ENCODE data around the gene MAJIN.

DNA sequence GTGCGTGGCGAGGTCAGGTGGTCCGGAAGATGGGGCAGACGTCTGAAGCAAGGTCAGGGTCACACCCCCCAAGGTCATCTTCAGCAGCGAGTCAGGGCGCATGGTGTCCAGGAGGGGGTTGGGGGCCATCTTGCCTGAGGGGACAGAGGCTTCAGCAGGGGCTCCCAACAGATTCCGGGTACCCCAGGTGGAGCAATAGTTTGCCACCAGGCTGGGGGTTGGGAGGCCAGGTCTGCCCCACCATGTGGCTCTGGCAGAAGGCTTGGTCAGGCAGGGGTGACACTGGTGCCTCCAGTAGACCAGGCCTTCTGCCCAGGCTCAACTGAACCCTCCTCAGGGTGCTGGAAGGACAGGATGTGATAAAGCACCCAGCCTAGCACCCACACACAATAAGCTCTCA, 60.8 kb downstream of the MAJIN start:
- TF ChIP-seq, protein P1, sequence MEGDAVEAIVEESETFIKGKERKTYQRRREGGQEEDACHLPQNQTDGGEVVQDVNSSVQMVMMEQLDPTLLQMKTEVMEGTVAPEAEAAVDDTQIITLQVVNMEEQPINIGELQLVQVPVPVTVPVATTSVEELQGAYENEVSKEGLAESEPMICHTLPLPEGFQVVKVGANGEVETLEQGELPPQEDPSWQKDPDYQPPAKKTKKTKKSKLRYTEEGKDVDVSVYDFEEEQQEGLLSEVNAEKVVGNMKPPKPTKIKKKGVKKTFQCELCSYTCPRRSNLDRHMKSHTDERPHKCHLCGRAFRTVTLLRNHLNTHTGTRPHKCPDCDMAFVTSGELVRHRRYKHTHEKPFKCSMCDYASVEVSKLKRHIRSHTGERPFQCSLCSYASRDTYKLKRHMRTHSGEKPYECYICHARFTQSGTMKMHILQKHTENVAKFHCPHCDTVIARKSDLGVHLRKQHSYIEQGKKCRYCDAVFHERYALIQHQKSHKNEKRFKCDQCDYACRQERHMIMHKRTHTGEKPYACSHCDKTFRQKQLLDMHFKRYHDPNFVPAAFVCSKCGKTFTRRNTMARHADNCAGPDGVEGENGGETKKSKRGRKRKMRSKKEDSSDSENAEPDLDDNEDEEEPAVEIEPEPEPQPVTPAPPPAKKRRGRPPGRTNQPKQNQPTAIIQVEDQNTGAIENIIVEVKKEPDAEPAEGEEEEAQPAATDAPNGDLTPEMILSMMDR (IDR thresholded peaks at IDR 0.05), result no peak
- TF ChIP-seq CREB1 (CRISPR knock-in tag; IDR thresholded peaks at IDR 0.05) (no peak), ZNF219 (CRISPR knock-in tag; IDR thresholded peaks at IDR 0.05; ENCODE audit: borderline replicate concordance) (no peak), TEAD1 (CRISPR knock-in tag; IDR thresholded peaks at IDR 0.05) (no peak), CREM (CRISPR knock-in tag; IDR thresholded peaks at IDR 0.05) (no peak), ATF1 (CRISPR knock-in tag; IDR thresholded peaks at IDR 0.05) (no peak), GRHL2 (CRISPR knock-in tag; IDR thresholded peaks at IDR 0.05; ENCODE audit: insufficient replicate concordance, severe bottlenecking) (no peak), NFYB (CRISPR knock-in tag; conservative IDR thresholded peaks at IDR 0.05; ENCODE audit: low read depth) (no peak)
- TF ChIP-seq, protein P2, sequence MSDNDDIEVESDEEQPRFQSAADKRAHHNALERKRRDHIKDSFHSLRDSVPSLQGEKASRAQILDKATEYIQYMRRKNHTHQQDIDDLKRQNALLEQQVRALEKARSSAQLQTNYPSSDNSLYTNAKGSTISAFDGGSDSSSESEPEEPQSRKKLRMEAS (CRISPR knock-in tag; IDR thresholded peaks at IDR 0.05), result no peak
- TF ChIP-seq, protein P3, sequence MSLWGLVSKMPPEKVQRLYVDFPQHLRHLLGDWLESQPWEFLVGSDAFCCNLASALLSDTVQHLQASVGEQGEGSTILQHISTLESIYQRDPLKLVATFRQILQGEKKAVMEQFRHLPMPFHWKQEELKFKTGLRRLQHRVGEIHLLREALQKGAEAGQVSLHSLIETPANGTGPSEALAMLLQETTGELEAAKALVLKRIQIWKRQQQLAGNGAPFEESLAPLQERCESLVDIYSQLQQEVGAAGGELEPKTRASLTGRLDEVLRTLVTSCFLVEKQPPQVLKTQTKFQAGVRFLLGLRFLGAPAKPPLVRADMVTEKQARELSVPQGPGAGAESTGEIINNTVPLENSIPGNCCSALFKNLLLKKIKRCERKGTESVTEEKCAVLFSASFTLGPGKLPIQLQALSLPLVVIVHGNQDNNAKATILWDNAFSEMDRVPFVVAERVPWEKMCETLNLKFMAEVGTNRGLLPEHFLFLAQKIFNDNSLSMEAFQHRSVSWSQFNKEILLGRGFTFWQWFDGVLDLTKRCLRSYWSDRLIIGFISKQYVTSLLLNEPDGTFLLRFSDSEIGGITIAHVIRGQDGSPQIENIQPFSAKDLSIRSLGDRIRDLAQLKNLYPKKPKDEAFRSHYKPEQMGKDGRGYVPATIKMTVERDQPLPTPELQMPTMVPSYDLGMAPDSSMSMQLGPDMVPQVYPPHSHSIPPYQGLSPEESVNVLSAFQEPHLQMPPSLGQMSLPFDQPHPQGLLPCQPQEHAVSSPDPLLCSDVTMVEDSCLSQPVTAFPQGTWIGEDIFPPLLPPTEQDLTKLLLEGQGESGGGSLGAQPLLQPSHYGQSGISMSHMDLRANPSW (CRISPR knock-in tag; conservative IDR thresholded peaks at IDR 0.05; ENCODE audit: low read depth), result no peak
- TF ChIP-seq, protein P4, sequence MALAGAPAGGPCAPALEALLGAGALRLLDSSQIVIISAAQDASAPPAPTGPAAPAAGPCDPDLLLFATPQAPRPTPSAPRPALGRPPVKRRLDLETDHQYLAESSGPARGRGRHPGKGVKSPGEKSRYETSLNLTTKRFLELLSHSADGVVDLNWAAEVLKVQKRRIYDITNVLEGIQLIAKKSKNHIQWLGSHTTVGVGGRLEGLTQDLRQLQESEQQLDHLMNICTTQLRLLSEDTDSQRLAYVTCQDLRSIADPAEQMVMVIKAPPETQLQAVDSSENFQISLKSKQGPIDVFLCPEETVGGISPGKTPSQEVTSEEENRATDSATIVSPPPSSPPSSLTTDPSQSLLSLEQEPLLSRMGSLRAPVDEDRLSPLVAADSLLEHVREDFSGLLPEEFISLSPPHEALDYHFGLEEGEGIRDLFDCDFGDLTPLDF (CRISPR knock-in tag; IDR thresholded peaks at IDR 0.05), result no peak
- TF ChIP-seq, protein P5, sequence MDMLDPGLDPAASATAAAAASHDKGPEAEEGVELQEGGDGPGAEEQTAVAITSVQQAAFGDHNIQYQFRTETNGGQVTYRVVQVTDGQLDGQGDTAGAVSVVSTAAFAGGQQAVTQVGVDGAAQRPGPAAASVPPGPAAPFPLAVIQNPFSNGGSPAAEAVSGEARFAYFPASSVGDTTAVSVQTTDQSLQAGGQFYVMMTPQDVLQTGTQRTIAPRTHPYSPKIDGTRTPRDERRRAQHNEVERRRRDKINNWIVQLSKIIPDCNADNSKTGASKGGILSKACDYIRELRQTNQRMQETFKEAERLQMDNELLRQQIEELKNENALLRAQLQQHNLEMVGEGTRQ (CRISPR knock-in tag; IDR thresholded peaks at IDR 0.05), result no peak
- TF ChIP-seq, protein P6, sequence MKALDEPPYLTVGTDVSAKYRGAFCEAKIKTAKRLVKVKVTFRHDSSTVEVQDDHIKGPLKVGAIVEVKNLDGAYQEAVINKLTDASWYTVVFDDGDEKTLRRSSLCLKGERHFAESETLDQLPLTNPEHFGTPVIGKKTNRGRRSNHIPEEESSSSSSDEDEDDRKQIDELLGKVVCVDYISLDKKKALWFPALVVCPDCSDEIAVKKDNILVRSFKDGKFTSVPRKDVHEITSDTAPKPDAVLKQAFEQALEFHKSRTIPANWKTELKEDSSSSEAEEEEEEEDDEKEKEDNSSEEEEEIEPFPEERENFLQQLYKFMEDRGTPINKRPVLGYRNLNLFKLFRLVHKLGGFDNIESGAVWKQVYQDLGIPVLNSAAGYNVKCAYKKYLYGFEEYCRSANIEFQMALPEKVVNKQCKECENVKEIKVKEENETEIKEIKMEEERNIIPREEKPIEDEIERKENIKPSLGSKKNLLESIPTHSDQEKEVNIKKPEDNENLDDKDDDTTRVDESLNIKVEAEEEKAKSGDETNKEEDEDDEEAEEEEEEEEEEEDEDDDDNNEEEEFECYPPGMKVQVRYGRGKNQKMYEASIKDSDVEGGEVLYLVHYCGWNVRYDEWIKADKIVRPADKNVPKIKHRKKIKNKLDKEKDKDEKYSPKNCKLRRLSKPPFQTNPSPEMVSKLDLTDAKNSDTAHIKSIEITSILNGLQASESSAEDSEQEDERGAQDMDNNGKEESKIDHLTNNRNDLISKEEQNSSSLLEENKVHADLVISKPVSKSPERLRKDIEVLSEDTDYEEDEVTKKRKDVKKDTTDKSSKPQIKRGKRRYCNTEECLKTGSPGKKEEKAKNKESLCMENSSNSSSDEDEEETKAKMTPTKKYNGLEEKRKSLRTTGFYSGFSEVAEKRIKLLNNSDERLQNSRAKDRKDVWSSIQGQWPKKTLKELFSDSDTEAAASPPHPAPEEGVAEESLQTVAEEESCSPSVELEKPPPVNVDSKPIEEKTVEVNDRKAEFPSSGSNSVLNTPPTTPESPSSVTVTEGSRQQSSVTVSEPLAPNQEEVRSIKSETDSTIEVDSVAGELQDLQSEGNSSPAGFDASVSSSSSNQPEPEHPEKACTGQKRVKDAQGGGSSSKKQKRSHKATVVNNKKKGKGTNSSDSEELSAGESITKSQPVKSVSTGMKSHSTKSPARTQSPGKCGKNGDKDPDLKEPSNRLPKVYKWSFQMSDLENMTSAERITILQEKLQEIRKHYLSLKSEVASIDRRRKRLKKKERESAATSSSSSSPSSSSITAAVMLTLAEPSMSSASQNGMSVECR (CRISPR knock-in tag; IDR thresholded peaks at IDR 0.05; ENCODE audit: borderline replicate concordance), result no peak

Measured in WTC11 (cell line).